ENCODE measurements around the gene XYLT1.

The XYLT1 gene

DNA sequence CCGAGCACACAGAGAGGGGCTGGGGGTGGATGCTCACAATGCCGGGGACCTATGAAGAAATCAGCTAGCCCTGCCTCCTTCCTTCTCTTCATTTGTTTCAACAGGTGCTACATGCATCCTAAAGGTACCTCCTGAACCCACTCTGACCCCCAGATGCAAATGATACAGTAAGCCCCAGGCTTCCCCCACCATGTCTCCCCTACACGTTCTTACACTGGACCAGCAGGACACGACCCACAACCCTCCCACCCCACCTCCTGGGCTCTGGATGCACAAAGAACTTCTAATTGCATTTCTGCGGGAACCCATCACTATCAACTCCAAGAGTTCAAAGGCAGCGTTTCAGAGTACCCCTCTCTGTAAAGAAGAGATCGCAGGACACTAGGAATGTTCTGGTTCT is 2.1 kb downstream of the XYLT1 start:
- CTCF ChIA-PET = no interaction called here
- POLR2A ChIA-PET = no interaction called here
- Histone ChIP-seq H3K4me1 (ENCODE audit: control insufficient read depth, insufficient read depth, low read length) (peaks cover under 1% of the 10 kb centered on the region; the same call in 1 of the 2 replicates), H3K9me3 (ENCODE audit: control insufficient read depth, insufficient read depth, low read depth, low read length) (no peaks in the 10 kb centered on the region), H3K4me3 (ENCODE audit: low read depth, low read length) (no peak overlapping the region), H3K27ac (ENCODE audit: extremely low read depth, low read depth, low read length) (no peak overlapping the region), H3K36me3 (ENCODE audit: control insufficient read depth in 2 of 2, insufficient read depth in 1 of 2, low read length in 2 of 2) (no peaks in the 10 kb centered on the region)
- TF ChIP-seq ZNF610 (tag by site-specific recombination; IDR thresholded peaks at IDR 0.05; ENCODE audit: borderline replicate concordance) (no peak), BCL11A (tag by site-specific recombination; IDR thresholded peaks at IDR 0.05; ENCODE audit: low read depth) (no peak), SP3 (tag by site-specific recombination; IDR thresholded peaks at IDR 0.05) (no peak), SP2 (tag by site-specific recombination; IDR thresholded peaks at IDR 0.05) (no peak), ZNF112 (tag by site-specific recombination; IDR thresholded peaks at IDR 0.05) (no peak), HOXD13 (CRISPR knock-in tag; IDR thresholded peaks at IDR 0.05; ENCODE audit: borderline replicate concordance) (no peak), ZNF76 (tag by site-specific recombination; IDR thresholded peaks at IDR 0.05; ENCODE audit: borderline replicate concordance, low read depth) (no peak), ZNF664 (tag by site-specific recombination; IDR thresholded peaks at IDR 0.05) (no peak), ZEB2 (tag by site-specific recombination; IDR thresholded peaks at IDR 0.05) (no peak), ZNF19 (tag by site-specific recombination; IDR thresholded peaks at IDR 0.05; ENCODE audit: low read depth) (no peak), ZNF558 (tag by site-specific recombination; IDR thresholded peaks at IDR 0.05) (no peak), ZNF596 (tag by site-specific recombination; IDR thresholded peaks at IDR 0.05) (no peak), ZNF530 (tag by site-specific recombination; IDR thresholded peaks at IDR 0.05; ENCODE audit: low read depth) (no peak), ZNF274 (IDR thresholded peaks at IDR 0.05; ENCODE audit: low read length) (no peak), ZNF274 (tag by site-specific recombination; IDR thresholded peaks at IDR 0.05; ENCODE audit: borderline replicate concordance) (no peak)
- TF ChIP-seq, protein P1, sequence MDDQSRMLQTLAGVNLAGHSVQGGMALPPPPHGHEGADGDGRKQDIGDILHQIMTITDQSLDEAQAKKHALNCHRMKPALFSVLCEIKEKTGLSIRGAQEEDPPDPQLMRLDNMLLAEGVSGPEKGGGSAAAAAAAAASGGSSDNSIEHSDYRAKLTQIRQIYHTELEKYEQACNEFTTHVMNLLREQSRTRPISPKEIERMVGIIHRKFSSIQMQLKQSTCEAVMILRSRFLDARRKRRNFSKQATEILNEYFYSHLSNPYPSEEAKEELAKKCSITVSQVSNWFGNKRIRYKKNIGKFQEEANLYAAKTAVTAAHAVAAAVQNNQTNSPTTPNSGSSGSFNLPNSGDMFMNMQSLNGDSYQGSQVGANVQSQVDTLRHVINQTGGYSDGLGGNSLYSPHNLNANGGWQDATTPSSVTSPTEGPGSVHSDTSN (CRISPR knock-in tag; IDR thresholded peaks at IDR 0.05) = no peak
- TF ChIP-seq, protein P2, sequence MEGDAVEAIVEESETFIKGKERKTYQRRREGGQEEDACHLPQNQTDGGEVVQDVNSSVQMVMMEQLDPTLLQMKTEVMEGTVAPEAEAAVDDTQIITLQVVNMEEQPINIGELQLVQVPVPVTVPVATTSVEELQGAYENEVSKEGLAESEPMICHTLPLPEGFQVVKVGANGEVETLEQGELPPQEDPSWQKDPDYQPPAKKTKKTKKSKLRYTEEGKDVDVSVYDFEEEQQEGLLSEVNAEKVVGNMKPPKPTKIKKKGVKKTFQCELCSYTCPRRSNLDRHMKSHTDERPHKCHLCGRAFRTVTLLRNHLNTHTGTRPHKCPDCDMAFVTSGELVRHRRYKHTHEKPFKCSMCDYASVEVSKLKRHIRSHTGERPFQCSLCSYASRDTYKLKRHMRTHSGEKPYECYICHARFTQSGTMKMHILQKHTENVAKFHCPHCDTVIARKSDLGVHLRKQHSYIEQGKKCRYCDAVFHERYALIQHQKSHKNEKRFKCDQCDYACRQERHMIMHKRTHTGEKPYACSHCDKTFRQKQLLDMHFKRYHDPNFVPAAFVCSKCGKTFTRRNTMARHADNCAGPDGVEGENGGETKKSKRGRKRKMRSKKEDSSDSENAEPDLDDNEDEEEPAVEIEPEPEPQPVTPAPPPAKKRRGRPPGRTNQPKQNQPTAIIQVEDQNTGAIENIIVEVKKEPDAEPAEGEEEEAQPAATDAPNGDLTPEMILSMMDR (tag by site-specific recombination; IDR thresholded peaks at IDR 0.05) = no peak
- TF ChIP-seq, protein P3, sequence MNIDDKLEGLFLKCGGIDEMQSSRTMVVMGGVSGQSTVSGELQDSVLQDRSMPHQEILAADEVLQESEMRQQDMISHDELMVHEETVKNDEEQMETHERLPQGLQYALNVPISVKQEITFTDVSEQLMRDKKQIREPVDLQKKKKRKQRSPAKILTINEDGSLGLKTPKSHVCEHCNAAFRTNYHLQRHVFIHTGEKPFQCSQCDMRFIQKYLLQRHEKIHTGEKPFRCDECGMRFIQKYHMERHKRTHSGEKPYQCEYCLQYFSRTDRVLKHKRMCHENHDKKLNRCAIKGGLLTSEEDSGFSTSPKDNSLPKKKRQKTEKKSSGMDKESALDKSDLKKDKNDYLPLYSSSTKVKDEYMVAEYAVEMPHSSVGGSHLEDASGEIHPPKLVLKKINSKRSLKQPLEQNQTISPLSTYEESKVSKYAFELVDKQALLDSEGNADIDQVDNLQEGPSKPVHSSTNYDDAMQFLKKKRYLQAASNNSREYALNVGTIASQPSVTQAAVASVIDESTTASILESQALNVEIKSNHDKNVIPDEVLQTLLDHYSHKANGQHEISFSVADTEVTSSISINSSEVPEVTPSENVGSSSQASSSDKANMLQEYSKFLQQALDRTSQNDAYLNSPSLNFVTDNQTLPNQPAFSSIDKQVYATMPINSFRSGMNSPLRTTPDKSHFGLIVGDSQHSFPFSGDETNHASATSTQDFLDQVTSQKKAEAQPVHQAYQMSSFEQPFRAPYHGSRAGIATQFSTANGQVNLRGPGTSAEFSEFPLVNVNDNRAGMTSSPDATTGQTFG (tag by site-specific recombination; IDR thresholded peaks at IDR 0.05; ENCODE audit: borderline replicate concordance) = no peak

DNA sequence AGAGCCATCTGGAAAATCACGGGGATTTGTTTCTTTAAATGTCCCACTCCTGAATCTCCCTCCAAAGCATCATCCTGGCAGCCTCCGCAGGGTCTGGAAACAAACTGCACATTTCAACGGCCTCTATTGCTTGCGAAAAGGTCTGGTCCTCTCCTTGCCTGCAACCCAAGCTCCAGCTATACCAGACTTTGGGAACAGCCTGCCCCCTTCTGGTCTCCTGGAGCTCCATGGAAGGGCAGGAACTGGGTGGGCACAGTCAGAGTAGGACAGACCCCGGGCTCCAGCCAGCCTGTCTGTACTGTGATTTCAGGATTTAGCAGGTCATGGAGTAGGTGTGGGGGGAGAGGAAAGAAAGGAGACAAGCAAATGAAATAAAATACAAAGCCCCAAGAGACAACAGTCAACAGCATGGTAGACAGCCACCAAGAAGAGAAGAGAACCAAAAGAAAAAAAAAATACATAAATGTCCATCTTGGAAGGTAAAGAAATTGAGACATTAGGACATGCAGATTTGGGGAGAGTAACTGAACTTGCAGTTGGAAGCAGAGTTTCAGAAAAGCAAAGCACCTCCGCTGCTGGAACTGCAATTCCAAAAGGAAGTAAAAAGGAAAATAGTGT is 2.7 kb downstream of the XYLT1 start:
- no peaks in the 10 kb centered on the region for H3K36me3 ChIP-seq (ENCODE audit: control insufficient read depth in 2 of 2, insufficient read depth in 1 of 2, low read length in 2 of 2)
- H3K4me3 ChIP-seq (ENCODE audit: low read depth, low read length) = no peak overlapping the region
- CTCF ChIA-PET = interaction anchor here (0.6 to 0.7 kb wide), 2 partner anchors 11 to 189 kb away, joined by 3 read pairs; no protein-coding TSS in a partner anchor
- TF ChIP-seq, protein P4, sequence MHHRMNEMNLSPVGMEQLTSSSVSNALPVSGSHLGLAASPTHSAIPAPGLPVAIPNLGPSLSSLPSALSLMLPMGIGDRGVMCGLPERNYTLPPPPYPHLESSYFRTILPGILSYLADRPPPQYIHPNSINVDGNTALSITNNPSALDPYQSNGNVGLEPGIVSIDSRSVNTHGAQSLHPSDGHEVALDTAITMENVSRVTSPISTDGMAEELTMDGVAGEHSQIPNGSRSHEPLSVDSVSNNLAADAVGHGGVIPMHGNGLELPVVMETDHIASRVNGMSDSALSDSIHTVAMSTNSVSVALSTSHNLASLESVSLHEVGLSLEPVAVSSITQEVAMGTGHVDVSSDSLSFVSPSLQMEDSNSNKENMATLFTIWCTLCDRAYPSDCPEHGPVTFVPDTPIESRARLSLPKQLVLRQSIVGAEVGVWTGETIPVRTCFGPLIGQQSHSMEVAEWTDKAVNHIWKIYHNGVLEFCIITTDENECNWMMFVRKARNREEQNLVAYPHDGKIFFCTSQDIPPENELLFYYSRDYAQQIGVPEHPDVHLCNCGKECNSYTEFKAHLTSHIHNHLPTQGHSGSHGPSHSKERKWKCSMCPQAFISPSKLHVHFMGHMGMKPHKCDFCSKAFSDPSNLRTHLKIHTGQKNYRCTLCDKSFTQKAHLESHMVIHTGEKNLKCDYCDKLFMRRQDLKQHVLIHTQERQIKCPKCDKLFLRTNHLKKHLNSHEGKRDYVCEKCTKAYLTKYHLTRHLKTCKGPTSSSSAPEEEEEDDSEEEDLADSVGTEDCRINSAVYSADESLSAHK (tag by site-specific recombination; IDR thresholded peaks at IDR 0.05) = no peak
- TF ChIP-seq SP2 (tag by site-specific recombination; IDR thresholded peaks at IDR 0.05) (no peak), TCF7L2 (IDR thresholded peaks at IDR 0.05; ENCODE audit: borderline replicate concordance, low read depth, low read length) (no peak), ZNF426 (tag by site-specific recombination; IDR thresholded peaks at IDR 0.05) (no peak), ZNF121 (tag by site-specific recombination; IDR thresholded peaks at IDR 0.05) (no peak), ZFP3 (tag by site-specific recombination; IDR thresholded peaks at IDR 0.05; ENCODE audit: low read depth) (no peak), HOXD13 (CRISPR knock-in tag; IDR thresholded peaks at IDR 0.05; ENCODE audit: borderline replicate concordance) (no peak), ZNF677 (tag by site-specific recombination; IDR thresholded peaks at IDR 0.05) (no peak), ZNF311 (tag by site-specific recombination; IDR thresholded peaks at IDR 0.05; ENCODE audit: borderline replicate concordance) (no peak), ZNF596 (tag by site-specific recombination; IDR thresholded peaks at IDR 0.05) (no peak), ZNF146 (tag by site-specific recombination; IDR thresholded peaks at IDR 0.05) (no peak)
- no peak overlapping the region for H3K27ac ChIP-seq (ENCODE audit: extremely low read depth, low read depth, low read length)
- POLR2A ChIA-PET = interaction anchor here (0.6 kb wide), 1 partner anchor 14 kb away, joined by 3 read pairs; no protein-coding TSS in a partner anchor
- no peaks in the 10 kb centered on the region; the same call in 1 of the 2 replicates for H3K4me1 ChIP-seq (ENCODE audit: control insufficient read depth, insufficient read depth, low read length)
- H3K9me3 ChIP-seq (ENCODE audit: control insufficient read depth, insufficient read depth, low read depth, low read length) = no peaks in the 10 kb centered on the region

Data from HEK293 (cell line).